Measurements from ENCODE around the gene HSPA12B. TPM values are rescaled to one million over a fixed set of nuclear protein-coding genes. Genes with fewer than 3 reads are reported as not detected.

HSPA12B gene
- total RNA-seq, 1 experiment from 2014 or later: not detected

DNA sequence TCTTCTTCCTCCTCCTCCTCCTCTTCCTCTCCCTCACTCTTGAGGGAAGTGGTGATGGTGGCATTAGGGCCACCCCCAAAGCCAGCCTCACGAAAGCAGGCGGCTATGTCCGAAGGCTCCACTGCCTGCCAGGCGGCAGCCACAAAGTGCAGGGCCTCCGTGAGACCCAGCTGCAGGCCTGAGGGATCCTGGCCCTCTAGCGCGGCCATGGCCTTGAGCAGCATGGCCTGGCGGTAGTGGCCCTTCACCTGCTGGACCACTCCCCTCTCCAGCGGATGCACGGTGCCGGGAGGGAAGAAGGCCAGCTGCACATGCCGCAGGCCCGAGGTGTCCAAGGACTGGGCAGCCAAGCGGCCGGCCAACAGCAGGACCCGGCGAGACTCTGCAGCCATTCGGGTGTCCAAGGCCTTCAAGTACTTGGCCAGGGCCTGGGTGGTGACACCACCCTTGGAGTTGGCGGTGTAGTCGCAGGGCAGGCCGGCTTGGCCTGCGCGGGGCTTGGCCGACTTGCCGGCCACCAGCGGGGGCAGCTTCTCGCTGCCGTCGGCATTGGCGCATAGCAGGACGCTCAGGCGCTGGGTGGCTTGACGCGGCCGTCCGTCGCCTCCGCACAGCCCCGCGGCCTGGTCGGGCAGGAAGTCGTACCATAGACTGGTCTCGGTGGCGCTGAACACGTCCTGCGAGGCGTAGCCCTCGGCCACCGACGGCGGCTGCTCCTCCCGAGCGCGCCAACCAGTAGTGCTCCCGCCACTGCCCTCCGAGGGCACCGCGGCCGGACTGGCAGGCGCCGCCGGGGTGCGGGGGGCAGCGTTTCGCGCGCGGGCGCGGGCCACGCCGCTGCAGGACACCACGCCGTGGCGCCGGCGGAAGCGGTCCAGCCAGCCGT, 53.0 kb downstream of the HSPA12B start:
- no TSS peak for BruUV-seq (replicated peaks)
- peaks cover 27% of the 10 kb centered on the region for H3K4me1 ChIP-seq (ENCODE audit: insufficient read depth, low read length, poor library complexity, severe bottlenecking)
- H3K27me3 ChIP-seq (replicated peaks; ENCODE audit: insufficient read depth, low read depth, low read length, poor library complexity): no peaks in the 10 kb centered on the region
- ChIA-PET CTCF (interaction anchor here (0.6 to 2.9 kb wide), 5 partner anchors 28 to 300 kb away, joined by 3 to 21 read pairs (median 4); no protein-coding TSS in a partner anchor), POLR2A (ENCODE audit: low non-redundant PET) (no interaction called here)
- H3K9me3 ChIP-seq (ENCODE audit: low read depth, low read length, poor library complexity, severe bottlenecking): no peaks in the 10 kb centered on the region
- peak overlapping the region; percentile 84 for H3K4me3 ChIP-seq (ENCODE audit: low read depth, low read length, poor library complexity, severe bottlenecking)
- no peaks in the 10 kb centered on the region for H3K36me3 ChIP-seq (ENCODE audit: insufficient read depth, low read length, poor library complexity, severe bottlenecking)
- peak overlapping the region; percentile 87 for H3K27ac ChIP-seq (ENCODE audit: low read depth, low read length, poor library complexity, severe bottlenecking)
- TF ChIP-seq, protein P1, sequence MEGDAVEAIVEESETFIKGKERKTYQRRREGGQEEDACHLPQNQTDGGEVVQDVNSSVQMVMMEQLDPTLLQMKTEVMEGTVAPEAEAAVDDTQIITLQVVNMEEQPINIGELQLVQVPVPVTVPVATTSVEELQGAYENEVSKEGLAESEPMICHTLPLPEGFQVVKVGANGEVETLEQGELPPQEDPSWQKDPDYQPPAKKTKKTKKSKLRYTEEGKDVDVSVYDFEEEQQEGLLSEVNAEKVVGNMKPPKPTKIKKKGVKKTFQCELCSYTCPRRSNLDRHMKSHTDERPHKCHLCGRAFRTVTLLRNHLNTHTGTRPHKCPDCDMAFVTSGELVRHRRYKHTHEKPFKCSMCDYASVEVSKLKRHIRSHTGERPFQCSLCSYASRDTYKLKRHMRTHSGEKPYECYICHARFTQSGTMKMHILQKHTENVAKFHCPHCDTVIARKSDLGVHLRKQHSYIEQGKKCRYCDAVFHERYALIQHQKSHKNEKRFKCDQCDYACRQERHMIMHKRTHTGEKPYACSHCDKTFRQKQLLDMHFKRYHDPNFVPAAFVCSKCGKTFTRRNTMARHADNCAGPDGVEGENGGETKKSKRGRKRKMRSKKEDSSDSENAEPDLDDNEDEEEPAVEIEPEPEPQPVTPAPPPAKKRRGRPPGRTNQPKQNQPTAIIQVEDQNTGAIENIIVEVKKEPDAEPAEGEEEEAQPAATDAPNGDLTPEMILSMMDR (conservative IDR thresholded peaks at IDR 0.05; ENCODE audit: low read depth, low read length): no peak
- no peak for TF ChIP-seq EZH2 (IDR thresholded peaks at IDR 0.05; ENCODE audit: borderline replicate concordance, low read depth, low read length, poor library complexity, severe bottlenecking)
- intact Hi-C loops (cut with micrococcal nuclease; ENCODE audit: unreplicated experiment): loop anchor here (1.0 to 5.0 kb wide), 2 partner anchors 72 to 300 kb away; no protein-coding TSS in a partner anchor
- DNase-seq (ENCODE audit: low spot score): no peak

DNA sequence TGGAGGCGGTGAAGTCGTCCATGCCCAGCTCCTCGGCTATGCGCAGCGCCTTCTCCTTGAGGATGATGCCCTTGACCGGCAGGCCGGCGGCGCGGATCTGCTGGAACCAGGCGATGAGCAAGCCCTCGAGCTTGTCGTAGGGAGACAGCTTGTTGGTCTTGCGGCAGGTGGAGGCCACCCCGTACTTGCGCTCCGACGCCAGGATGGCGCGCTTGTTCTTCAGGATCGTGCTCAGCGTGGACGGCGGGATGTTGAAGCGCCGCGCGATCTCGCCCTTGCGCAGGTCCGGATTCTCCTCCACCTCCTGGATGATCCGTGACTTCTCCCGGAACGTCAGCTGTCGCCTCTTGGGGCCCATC, 53.6 kb downstream of the HSPA12B start:
- intact Hi-C loops (cut with micrococcal nuclease; ENCODE audit: unreplicated experiment): loop anchor here (1.0 to 5.0 kb wide), 2 partner anchors 71 to 299 kb away; no protein-coding TSS in a partner anchor
- Histone ChIP-seq H3K36me3 (ENCODE audit: insufficient read depth, low read length, poor library complexity, severe bottlenecking) (no peaks in the 10 kb centered on the region), H3K4me3 (ENCODE audit: low read depth, low read length, poor library complexity, severe bottlenecking) (peak overlapping the region; percentile 84), H3K9me3 (ENCODE audit: low read depth, low read length, poor library complexity, severe bottlenecking) (no peaks in the 10 kb centered on the region), H3K27ac (ENCODE audit: low read depth, low read length, poor library complexity, severe bottlenecking) (peak overlapping the region; percentile 87), H3K27me3 (replicated peaks; ENCODE audit: insufficient read depth, low read depth, low read length, poor library complexity) (no peaks in the 10 kb centered on the region), H3K4me1 (ENCODE audit: insufficient read depth, low read length, poor library complexity, severe bottlenecking) (peaks cover 21% of the 10 kb centered on the region)
- TF ChIP-seq, protein P1 (conservative IDR thresholded peaks at IDR 0.05; ENCODE audit: low read depth, low read length): no peak
- no peak for TF ChIP-seq EZH2 (IDR thresholded peaks at IDR 0.05; ENCODE audit: borderline replicate concordance, low read depth, low read length, poor library complexity, severe bottlenecking)
- ChIA-PET POLR2A (ENCODE audit: low non-redundant PET) (interaction anchor here (1.0 kb wide), 1 partner anchor 10 kb away, joined by 4 read pairs; the partner anchor contains the start of gene CDC25B), CTCF (interaction anchor here (1.0 to 2.9 kb wide), 5 partner anchors 9 to 299 kb away, joined by 3 to 21 read pairs (median 6); no protein-coding TSS in a partner anchor)
- peak; percentile 70 for DNase-seq (ENCODE audit: low spot score)
- TSS peak; percentile 24 for BruUV-seq (replicated peaks)

- Histone ChIP-seq H3K9me3 (ENCODE audit: low read depth, low read length, poor library complexity, severe bottlenecking) (no peaks in the 10 kb centered on the region), H3K27ac (ENCODE audit: low read depth, low read length, poor library complexity, severe bottlenecking) (peak within 1 kb of the TSS; percentile 87), H3K36me3 (ENCODE audit: insufficient read depth, low read length, poor library complexity, severe bottlenecking) (no peaks in the 10 kb centered on the region), H3K4me3 (ENCODE audit: low read depth, low read length, poor library complexity, severe bottlenecking) (peak within 1 kb of the TSS; percentile 84), H3K4me1 (ENCODE audit: insufficient read depth, low read length, poor library complexity, severe bottlenecking) (peaks cover 19% of the 10 kb centered on the region), H3K27me3 (replicated peaks; ENCODE audit: insufficient read depth, low read depth, low read length, poor library complexity) (no peaks in the 10 kb centered on the region)
- ChIA-PET POLR2A (ENCODE audit: low non-redundant PET) (interaction anchor here (1.0 kb wide), 2 partner anchors 9 to 34 kb away, joined by 3 to 4 read pairs; partner anchors contain the start of genes AP5S1 and CDC25B), CTCF (interaction anchor here (0.8 to 2.9 kb wide), 7 partner anchors 9 to 298 kb away, joined by 3 to 21 read pairs (median 6); partner anchors contain the start of gene AP5S1)
- BruUV-seq (replicated peaks): no TSS peak
- intact Hi-C loops (cut with micrococcal nuclease; ENCODE audit: unreplicated experiment): loop anchor here (1.0 to 5.0 kb wide), 3 partner anchors 34 to 299 kb away; partner anchors contain the start of gene AP5S1
- TF ChIP-seq, protein P1 (conservative IDR thresholded peaks at IDR 0.05; ENCODE audit: low read depth, low read length): peak; percentile 68
- no peak for TF ChIP-seq EZH2 (IDR thresholded peaks at IDR 0.05; ENCODE audit: borderline replicate concordance, low read depth, low read length, poor library complexity, severe bottlenecking)
- DNase-seq (ENCODE audit: low spot score): peak; percentile 93
Observed at GRCh38 chr20:3786665-3787323, 54.3 kb downstream of the HSPA12B start, which contains the start of gene CENPB. Gene CENPB (minus strand): TSS chr20:3786740. CDS start chr20:3786483, 257 bp downstream.

Data from A673 (cell line).